HepG2 (cell line): ENCODE results near the gene HTRA3.

Experiments
- CHCHD3 ChIP-seq: sonication (generic); formaldehyde crosslinking; IDR thresholded peaks from 2 replicates; pipeline ENCODE4 v1.8.0; 2022; ENCODE audit warnings: mild to moderate bottlenecking, missing genetic modification reagents, moderate library complexity
- CREM ChIP-seq, 2 experiments: sonication (generic) in 1 of 2; formaldehyde crosslinking in 1 of 2; IDR thresholded peaks; 2 replicates each; pipeline versions ENCODE4 v1.4.0 to v1.6.1; 2016 to 2020; ENCODE audit warnings: antibody characterized with exemption in 1 of 2, mild to moderate bottlenecking in 1 of 2, missing genetic modification reagents in 1 of 2
- MTA3 ChIP-seq: sonication (generic); formaldehyde crosslinking; IDR thresholded peaks from 2 replicates; pipeline ENCODE4 v1.4.0; 2020; ENCODE audit warnings: missing genetic modification reagents
- SIN3A ChIP-seq: IDR thresholded peaks from 2 replicates; pipeline ENCODE4 v1.6.1; 2011; ENCODE audit warnings: low read depth, mild to moderate bottlenecking, control low read depth, low read length, borderline replicate concordance
- STAG1 ChIP-seq: sonication (generic); formaldehyde crosslinking; IDR thresholded peaks from 2 replicates; pipeline ENCODE4 v1.4.0; 2020; ENCODE audit warnings: missing genetic modification reagents
- TBL1XR1 ChIP-seq: fragments of 150-350 bp; IDR thresholded peaks from 2 replicates; pipeline ENCODE4 v1.6.1; 2014; ENCODE audit warnings: borderline replicate concordance, low read length; ENCODE audit not compliant: partially characterized antibody
- ZFP90 ChIP-seq: sonication (generic); formaldehyde crosslinking; IDR thresholded peaks from 2 replicates; pipeline ENCODE4 v1.8.0; 2022; ENCODE audit warnings: missing genetic modification reagents, mild to moderate bottlenecking, inconsistent platforms, borderline replicate concordance
- ZNF280D ChIP-seq: sonication (generic); formaldehyde crosslinking; IDR thresholded peaks from 2 replicates; pipeline ENCODE4 v1.5.1; 2020; ENCODE audit warnings: mild to moderate bottlenecking, missing genetic modification reagents
- TF ChIP-seq, protein P1 (sequence below): sonication (generic); formaldehyde crosslinking; IDR thresholded peaks from 2 replicates; pipeline ENCODE4 v1.5.0; 2020; ENCODE audit warnings: mild to moderate bottlenecking, missing genetic modification reagents, moderate library complexity

- TF ChIP-seq, protein P1, sequence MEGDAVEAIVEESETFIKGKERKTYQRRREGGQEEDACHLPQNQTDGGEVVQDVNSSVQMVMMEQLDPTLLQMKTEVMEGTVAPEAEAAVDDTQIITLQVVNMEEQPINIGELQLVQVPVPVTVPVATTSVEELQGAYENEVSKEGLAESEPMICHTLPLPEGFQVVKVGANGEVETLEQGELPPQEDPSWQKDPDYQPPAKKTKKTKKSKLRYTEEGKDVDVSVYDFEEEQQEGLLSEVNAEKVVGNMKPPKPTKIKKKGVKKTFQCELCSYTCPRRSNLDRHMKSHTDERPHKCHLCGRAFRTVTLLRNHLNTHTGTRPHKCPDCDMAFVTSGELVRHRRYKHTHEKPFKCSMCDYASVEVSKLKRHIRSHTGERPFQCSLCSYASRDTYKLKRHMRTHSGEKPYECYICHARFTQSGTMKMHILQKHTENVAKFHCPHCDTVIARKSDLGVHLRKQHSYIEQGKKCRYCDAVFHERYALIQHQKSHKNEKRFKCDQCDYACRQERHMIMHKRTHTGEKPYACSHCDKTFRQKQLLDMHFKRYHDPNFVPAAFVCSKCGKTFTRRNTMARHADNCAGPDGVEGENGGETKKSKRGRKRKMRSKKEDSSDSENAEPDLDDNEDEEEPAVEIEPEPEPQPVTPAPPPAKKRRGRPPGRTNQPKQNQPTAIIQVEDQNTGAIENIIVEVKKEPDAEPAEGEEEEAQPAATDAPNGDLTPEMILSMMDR (CRISPR knock-in tag), result no peak
- TF ChIP-seq CHCHD3 (CRISPR knock-in tag) (no peak), SIN3A (no peak), ZNF280D (no peak), CREM (IDR thresholded peaks at IDR 0.05) (no peak), CREM (CRISPR knock-in tag; IDR thresholded peaks at IDR 0.05) (no peak), TBL1XR1 (no peak), STAG1 (CRISPR knock-in tag) (no peak), ZFP90 (no peak), MTA3 (no peak)
Observed at GRCh38 chr4:8268211-8268610, 1.3 kb upstream of the HTRA3 start.
